Type B pancreatic cell (in vitro differentiated cells): ENCODE measurements around the gene ILK. TPM values are rescaled to one million over a fixed set of nuclear protein-coding genes. Genes with fewer than 3 reads are reported as not detected.

ENCODE experiments used
- DNase-seq: peaks from one replicate; pipeline ENCODE4 v3.0.0; 2021; ENCODE audit warnings: mixed read lengths; ENCODE audit not compliant: unreplicated experiment; ENCODE audit errors: extremely low spot score
- H3K27ac Mint-ChIP-seq: 2 replicates; pipeline ENCODE4 v1.8.0; 2021; ENCODE audit warnings: mild to moderate bottlenecking, mixed read lengths
- H3K27me3 Mint-ChIP-seq: 2 replicates; pipeline ENCODE4 v1.8.0; 2021; ENCODE audit warnings: mixed read lengths
- H3K36me3 Mint-ChIP-seq: 2 replicates; pipeline ENCODE4 v1.8.0; 2021; ENCODE audit warnings: mixed read lengths
- H3K4me1 Mint-ChIP-seq: one replicate; pipeline ENCODE4 v1.8.0; 2021; ENCODE audit warnings: mixed read lengths; ENCODE audit not compliant: unreplicated experiment
- H3K4me3 Mint-ChIP-seq: 2 replicates; pipeline ENCODE4 v1.8.0; 2021; ENCODE audit warnings: mild to moderate bottlenecking, mixed read lengths
- H3K9me3 Mint-ChIP-seq: 2 replicates; pipeline ENCODE4 v1.8.0; 2021; ENCODE audit warnings: mixed read lengths
- total RNA-seq: library from RNA; stranded (reverse); gene quantifications from 2 replicates; pipeline ENCODE4 v1.2.1, GENCODE V29; 2021; ENCODE audit warnings: low replicate concordance
- TF ChIP-seq, protein P1 (sequence below): fragments of 200-600 bp; sonication (generic); conservative IDR thresholded peaks from 2 replicates; pipeline ENCODE4 v1.5.0; 2021; ENCODE audit warnings: antibody characterized with exemption, mild to moderate bottlenecking

Gene ILK
- total RNA-seq, 1 donor from 2014 or later: 135 TPM

DNA sequence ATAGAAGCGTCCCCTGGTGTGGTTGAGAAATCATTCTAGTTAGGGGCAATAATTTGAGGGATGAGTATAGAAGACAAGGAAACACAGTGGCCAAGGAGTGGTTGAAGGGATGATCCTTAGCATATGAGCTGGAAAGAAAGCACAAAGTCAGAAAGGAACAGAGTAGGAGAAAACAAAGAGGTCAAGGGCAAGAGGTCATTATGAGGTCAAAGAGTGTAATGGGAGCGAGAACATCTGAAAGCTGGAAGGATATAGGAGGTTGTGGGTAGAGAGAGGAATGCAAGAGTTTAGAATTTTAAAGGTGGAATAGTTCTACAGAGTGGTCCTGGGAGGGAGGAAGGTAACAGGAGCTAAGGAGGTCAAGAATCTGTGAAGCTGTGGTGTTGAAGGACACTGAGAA is 50.1 kb downstream of the ILK start:
- no peaks in the 10 kb centered on the region for H3K36me3 Mint-ChIP-seq
- DNase-seq: no peak
- no peak overlapping the region for H3K27ac Mint-ChIP-seq
- H3K4me1 Mint-ChIP-seq: peaks cover 9% of the 10 kb centered on the region
- TF ChIP-seq, protein P1, sequence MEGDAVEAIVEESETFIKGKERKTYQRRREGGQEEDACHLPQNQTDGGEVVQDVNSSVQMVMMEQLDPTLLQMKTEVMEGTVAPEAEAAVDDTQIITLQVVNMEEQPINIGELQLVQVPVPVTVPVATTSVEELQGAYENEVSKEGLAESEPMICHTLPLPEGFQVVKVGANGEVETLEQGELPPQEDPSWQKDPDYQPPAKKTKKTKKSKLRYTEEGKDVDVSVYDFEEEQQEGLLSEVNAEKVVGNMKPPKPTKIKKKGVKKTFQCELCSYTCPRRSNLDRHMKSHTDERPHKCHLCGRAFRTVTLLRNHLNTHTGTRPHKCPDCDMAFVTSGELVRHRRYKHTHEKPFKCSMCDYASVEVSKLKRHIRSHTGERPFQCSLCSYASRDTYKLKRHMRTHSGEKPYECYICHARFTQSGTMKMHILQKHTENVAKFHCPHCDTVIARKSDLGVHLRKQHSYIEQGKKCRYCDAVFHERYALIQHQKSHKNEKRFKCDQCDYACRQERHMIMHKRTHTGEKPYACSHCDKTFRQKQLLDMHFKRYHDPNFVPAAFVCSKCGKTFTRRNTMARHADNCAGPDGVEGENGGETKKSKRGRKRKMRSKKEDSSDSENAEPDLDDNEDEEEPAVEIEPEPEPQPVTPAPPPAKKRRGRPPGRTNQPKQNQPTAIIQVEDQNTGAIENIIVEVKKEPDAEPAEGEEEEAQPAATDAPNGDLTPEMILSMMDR: no peak
- H3K4me3 Mint-ChIP-seq: no peak overlapping the region
- no peaks in the 10 kb centered on the region for H3K9me3 Mint-ChIP-seq
- peaks cover 18% of the 10 kb centered on the region for H3K27me3 Mint-ChIP-seq

DNA sequence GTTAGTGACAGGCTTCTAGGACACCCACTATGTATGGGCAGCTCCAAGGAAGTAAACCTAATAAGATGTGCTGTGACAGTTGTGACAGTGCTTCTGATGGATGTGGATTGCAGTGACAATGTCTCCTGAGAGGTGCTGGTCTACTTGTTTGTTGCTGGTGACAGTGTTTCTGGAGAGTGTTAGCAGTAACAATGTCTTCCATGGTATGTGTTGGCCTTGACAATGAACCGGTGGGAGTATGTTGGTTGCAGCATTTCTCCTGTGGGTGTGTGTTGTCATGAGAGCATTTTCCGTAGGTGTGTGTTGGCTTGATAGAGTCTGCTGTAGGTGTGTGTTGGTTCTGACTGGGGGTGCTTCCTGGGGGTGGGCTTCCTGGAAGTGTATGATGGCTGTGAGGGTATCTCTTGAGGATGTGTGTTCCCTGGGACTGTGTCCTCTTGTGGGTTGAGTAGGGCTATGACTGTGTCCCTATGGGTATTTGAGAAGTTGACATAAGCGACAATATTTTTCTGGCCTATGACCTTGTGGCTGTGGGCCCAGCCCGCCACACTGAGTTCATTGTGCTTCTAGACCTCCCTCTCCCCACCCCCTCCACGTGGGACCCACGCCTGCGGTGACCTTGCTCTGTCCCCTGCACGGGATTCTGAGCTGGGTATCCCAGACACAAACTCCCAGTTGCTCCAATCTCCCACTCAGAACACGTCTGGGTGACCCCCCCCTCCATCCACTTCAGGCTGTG is 50.9 kb downstream of the ILK start:
- Mint-ChIP-seq H3K4me1 (peaks cover 9% of the 10 kb centered on the region), H3K27me3 (peaks cover 18% of the 10 kb centered on the region), H3K36me3 (no peaks in the 10 kb centered on the region), H3K9me3 (no peaks in the 10 kb centered on the region), H3K27ac (no peak overlapping the region), H3K4me3 (no peak overlapping the region)
- no peak for DNase-seq
- TF ChIP-seq, protein P1: no peak

DNA sequence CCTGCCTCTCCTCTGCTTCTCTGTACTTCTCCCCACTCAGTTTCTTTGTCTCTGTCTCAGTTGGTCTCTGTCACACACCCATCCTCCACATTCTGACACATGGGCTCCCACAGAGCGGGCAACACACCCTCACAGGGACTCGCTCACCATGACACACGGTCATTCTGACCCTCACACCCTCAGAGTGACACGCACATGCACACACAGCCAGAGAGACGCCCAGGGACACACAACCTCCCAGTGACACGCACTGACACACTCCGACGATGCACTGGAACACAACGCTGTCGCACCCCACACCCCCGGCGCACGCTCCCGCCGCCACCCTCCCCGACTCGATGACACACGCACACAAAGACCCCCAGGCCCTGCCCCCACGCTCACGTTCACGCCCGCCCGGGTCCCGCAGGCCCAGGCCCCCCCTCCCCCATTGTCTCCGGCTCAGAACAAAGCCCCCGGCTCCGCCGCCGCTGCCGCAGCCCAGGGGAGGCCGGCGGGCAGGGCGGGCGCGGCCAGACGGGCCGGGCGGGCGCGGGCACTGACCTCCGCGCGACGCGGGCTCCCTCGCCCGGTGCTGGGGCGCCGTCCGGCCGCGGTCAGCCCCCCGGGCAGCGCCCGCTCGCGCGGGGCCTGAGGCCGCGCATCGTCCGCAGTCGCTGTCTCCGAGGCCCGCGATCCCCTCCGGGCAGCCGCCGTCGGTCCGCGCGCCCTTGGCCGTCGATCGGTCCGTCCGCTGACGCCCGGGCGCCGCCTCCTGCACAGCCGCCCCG is 51.6 kb downstream of the ILK start:
- H3K9me3 Mint-ChIP-seq: no peaks in the 10 kb centered on the region
- DNase-seq: peak; percentile 75
- H3K4me3 Mint-ChIP-seq: no peak overlapping the region
- no peak overlapping the region for H3K27ac Mint-ChIP-seq
- peaks cover 9% of the 10 kb centered on the region for H3K4me1 Mint-ChIP-seq
- TF ChIP-seq, protein P1: no peak
- peaks cover 18% of the 10 kb centered on the region for H3K27me3 Mint-ChIP-seq
- no peaks in the 10 kb centered on the region for H3K36me3 Mint-ChIP-seq

DNA sequence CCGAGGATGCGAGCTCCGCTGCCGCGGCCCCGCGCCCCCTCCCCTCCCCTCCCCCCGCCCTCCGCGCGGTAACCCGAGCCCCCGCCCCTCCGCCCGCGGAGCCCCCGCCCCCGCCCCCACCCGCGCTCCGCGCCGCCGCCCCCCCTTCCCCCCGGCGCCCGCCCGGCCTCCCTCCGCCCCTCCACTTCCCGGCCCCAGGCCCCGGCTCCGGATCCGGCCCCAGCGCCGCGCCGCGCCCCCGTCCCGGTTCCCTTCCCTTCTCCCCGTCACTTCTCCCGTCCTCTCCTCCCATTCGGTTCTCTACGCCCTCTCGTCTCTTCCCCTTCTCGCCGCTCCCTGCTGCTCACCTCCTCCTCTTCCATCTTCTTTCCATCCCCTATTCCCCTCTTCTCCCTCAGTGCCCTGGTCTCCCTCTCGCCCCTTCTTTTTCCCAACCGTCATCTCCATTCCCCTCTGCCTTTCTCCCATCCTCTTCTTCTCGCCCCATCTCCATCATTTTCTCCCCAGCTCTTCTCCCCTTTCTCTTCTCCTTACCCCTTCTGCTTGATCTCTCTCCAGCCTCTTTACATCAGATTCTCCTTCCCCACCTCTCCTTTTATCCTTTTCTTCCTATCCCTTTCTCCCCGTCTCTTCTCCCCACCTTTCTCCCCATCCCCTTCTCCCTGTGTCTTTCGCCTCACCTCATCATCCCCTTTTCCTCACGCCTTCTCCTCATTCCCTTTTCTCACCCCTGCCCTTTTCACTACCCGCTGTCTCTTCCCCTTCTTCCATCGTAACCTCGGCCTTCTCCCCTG is 52.4 kb downstream of the ILK start, which contains the start of gene DCHS1:
DCHS1 (minus strand) TSS at position 20 of the 794 bp plus-strand sequence. CDS start 14,196 bp downstream, outside the sequence.
- TF ChIP-seq, protein P1: no peak
- peak within 1 kb of the TSS; percentile 86 for H3K4me3 Mint-ChIP-seq
- no peaks in the 10 kb centered on the region for H3K9me3 Mint-ChIP-seq
- peaks cover 18% of the 10 kb centered on the region for H3K27me3 Mint-ChIP-seq
- DNase-seq: peak; percentile 80
- peak within 1 kb of the TSS; percentile 71 for H3K27ac Mint-ChIP-seq
- no peaks in the 10 kb centered on the region for H3K36me3 Mint-ChIP-seq
- H3K4me1 Mint-ChIP-seq: peaks cover 9% of the 10 kb centered on the region

DNA sequence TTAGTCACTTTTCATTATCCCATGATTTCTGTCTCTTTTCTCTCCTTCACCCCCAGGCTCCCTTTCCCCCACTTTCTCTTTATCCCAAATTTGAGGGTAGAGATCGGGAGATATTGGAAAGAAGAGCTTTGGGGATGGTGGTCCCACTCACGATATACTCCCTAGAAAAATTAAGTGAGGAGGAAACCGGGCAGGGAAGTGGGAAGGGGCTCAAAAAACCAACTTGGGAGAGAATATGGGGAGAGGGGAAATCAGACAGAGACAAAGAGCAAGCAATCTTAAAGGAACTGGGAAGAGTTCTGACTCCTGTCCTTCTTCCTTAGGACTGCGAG is 53.0 kb downstream of the ILK start:
- Mint-ChIP-seq H3K36me3 (no peaks in the 10 kb centered on the region), H3K9me3 (no peaks in the 10 kb centered on the region), H3K27ac (peak overlapping the region; percentile 71), H3K27me3 (peaks cover 18% of the 10 kb centered on the region), H3K4me3 (peak overlapping the region; percentile 86), H3K4me1 (peaks cover 9% of the 10 kb centered on the region)
- DNase-seq: no peak
- TF ChIP-seq, protein P1: no peak
